Chondrocyte (in vitro differentiated cells): ENCODE results near the gene DUSP10. TPM values are rescaled to one million over a fixed set of nuclear protein-coding genes. Genes with fewer than 3 reads are reported as not detected.

Source experiments
- DNase-seq: peaks from one replicate; pipeline ENCODE4 v3.0.0; 2021; ENCODE audit warnings: mixed read lengths, low spot score
- H3K27ac Mint-ChIP-seq: one replicate; pipeline ENCODE4 v1.8.0; 2021; ENCODE audit warnings: mild to moderate bottlenecking, moderate library complexity, mixed read lengths; ENCODE audit not compliant: unreplicated experiment
- H3K27me3 Mint-ChIP-seq: 2 replicates; pipeline ENCODE4 v1.8.0; 2021; ENCODE audit warnings: low read depth, mixed read lengths
- H3K36me3 Mint-ChIP-seq: 2 replicates; pipeline ENCODE4 v1.8.0; 2021; ENCODE audit warnings: low read depth, mixed read lengths
- H3K4me1 Mint-ChIP-seq: 2 replicates; pipeline ENCODE4 v1.8.0; 2021; ENCODE audit warnings: low read depth, mild to moderate bottlenecking, mixed read lengths
- H3K4me3 Mint-ChIP-seq: one replicate; pipeline ENCODE4 v1.8.0; 2021; ENCODE audit warnings: mild to moderate bottlenecking, moderate library complexity, mixed read lengths; ENCODE audit not compliant: unreplicated experiment
- H3K9me3 Mint-ChIP-seq: 2 replicates; pipeline ENCODE4 v1.8.0; 2021; ENCODE audit warnings: low read depth, mixed read lengths
- total RNA-seq: library from RNA; stranded (reverse); gene quantifications from 3 replicates; pipeline ENCODE4 v1.2.1, GENCODE V29; 2021
- TF ChIP-seq, protein P1 (sequence below): fragments of 200-600 bp; sonication (generic); IDR thresholded peaks from 2 replicates; pipeline ENCODE4 v1.5.0; 2021; ENCODE audit warnings: antibody characterized with exemption, mild to moderate bottlenecking, moderate library complexity

The DUSP10 gene
- total RNA-seq, 1 donor from 2014 or later: 4.1 TPM

DNA sequence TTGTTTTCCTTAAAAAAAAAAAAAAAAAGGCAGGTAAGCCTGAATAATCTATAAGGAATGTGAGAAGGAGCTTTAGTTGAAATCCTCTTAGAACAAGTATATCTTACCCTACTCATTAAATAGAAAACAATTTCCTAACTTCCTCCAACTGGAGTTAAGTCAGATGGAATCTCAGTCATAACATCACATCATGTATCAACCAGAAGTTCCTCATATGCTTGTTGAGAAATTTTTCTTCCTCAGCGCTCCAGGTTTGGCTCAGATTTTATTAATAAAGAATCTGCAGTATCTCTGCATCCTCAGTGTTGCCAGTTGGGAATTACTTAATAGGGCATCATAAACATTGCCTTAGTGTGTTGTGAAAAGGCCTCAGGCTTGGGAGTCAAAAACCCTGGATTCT is 37.6 kb downstream of the DUSP10 start:
- Mint-ChIP-seq H3K27ac (no peak overlapping the region), H3K4me3 (no peak overlapping the region), H3K9me3 (no peaks in the 10 kb centered on the region), H3K36me3 (peaks cover 4% of the 10 kb centered on the region), H3K4me1 (peaks cover 3% of the 10 kb centered on the region), H3K27me3 (no peaks in the 10 kb centered on the region)
- DNase-seq: no peak
- TF ChIP-seq, protein P1, sequence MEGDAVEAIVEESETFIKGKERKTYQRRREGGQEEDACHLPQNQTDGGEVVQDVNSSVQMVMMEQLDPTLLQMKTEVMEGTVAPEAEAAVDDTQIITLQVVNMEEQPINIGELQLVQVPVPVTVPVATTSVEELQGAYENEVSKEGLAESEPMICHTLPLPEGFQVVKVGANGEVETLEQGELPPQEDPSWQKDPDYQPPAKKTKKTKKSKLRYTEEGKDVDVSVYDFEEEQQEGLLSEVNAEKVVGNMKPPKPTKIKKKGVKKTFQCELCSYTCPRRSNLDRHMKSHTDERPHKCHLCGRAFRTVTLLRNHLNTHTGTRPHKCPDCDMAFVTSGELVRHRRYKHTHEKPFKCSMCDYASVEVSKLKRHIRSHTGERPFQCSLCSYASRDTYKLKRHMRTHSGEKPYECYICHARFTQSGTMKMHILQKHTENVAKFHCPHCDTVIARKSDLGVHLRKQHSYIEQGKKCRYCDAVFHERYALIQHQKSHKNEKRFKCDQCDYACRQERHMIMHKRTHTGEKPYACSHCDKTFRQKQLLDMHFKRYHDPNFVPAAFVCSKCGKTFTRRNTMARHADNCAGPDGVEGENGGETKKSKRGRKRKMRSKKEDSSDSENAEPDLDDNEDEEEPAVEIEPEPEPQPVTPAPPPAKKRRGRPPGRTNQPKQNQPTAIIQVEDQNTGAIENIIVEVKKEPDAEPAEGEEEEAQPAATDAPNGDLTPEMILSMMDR: no peak

DNA sequence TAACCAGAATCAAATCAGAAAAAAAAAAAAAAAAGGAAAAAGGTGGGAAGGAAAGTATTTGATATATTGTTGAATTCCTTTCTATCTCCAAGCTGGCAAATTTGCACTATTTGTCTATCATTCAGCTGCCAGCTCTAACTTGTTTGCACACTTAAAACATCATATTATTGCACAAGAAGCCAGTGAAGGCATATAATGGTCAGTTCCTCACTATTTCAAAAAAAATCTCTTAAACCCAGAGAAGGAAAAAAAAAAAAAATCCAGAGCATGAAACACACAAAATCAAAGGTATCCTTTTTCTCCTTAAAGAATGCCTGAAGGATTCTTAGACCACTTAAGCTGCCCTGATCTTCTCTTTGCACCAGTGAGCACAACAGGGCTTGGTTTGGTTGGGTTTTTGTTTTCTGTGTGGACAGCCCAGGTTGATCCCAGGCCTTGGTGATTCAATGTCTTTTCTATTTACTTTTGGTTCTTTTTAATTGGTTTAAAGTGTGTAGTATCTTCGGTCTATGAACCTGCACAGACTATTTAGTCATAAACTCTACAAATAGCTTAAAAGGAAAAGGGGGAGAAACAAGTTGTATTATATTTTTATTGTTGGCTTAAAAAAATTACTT is 40.2 kb downstream of the DUSP10 start:
- H3K9me3 Mint-ChIP-seq: peaks cover 3% of the 10 kb centered on the region
- no peak for DNase-seq
- no peak overlapping the region for H3K27ac Mint-ChIP-seq
- H3K36me3 Mint-ChIP-seq: peaks cover 4% of the 10 kb centered on the region
- TF ChIP-seq, protein P1: no peak
- H3K27me3 Mint-ChIP-seq: no peaks in the 10 kb centered on the region
- peaks cover 3% of the 10 kb centered on the region for H3K4me1 Mint-ChIP-seq
- no peak overlapping the region for H3K4me3 Mint-ChIP-seq

DNA sequence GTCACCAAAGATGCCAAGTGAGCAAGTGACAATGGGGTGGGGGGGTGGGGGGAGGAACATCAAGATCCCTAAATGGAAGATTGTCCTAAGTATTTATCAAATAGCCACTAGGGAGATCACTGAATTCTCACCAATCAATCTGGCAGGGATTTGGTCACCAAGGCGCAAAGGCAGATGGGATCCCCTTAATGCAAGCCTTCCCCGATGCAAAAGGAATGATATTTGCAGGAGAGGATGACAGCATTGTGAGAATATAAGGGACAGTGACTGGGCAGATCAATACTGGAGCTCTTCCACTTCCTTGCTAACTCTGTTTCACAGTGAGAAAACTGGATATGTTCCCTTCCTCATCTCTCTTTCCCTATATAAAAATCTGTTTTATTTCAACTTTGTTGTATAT is 40.9 kb downstream of the DUSP10 start:
- H3K36me3 Mint-ChIP-seq: peaks cover 4% of the 10 kb centered on the region
- peaks cover 3% of the 10 kb centered on the region for H3K9me3 Mint-ChIP-seq
- H3K27ac Mint-ChIP-seq: no peak overlapping the region
- DNase-seq: no peak
- H3K27me3 Mint-ChIP-seq: no peaks in the 10 kb centered on the region
- TF ChIP-seq, protein P1: no peak
- H3K4me1 Mint-ChIP-seq: peaks cover 3% of the 10 kb centered on the region
- H3K4me3 Mint-ChIP-seq: no peak overlapping the region

DNA sequence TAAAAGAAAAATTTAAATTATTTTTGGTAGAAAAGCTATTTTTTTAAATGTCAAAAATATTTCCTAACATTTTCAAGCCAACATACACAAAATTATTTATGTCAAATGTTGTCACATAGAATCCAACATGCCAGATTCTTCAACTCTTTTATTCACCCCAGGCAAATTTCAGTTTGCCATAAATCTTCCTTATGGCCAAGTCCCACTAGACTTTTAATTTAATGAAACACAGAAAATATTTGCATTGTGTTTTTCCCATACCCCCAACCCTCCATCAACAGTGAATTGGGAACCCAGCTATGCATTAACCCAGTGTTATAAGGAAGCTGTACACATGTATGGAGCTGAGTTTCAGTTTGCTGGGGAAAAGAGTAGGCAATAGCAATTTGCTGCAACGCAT is 41.4 kb downstream of the DUSP10 start:
- no peak for DNase-seq
- Mint-ChIP-seq H3K4me3 (no peak overlapping the region), H3K4me1 (peaks cover 3% of the 10 kb centered on the region), H3K27me3 (no peaks in the 10 kb centered on the region), H3K36me3 (peaks cover 4% of the 10 kb centered on the region), H3K27ac (no peak overlapping the region), H3K9me3 (peaks cover 3% of the 10 kb centered on the region)
- TF ChIP-seq, protein P1: no peak

DNA sequence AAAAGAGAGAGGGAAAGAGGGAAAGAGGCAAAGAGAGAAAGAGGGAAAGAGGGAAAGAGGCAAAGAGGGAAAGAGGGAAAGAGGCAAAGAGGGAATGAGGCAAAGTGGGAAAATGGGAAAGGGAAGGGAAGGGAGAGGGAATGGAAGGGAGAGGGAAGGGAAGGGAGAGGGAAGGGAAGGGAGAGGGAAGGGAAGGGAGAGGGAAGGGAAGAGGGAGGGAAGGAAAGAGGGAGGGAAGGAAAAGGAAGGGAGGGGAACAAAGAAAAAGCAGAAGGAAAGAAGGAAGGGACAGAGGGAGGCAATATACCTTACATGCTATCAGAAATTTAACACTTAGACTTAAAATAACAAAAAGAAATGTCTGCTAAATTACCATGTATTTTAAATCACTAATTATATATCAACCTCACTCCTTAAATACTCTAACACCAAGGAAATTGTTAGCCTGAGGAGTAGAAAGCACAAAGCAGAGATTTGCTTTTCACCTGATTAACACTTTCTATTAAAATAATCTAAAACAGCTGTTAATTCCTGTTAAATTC is 41.8 kb downstream of the DUSP10 start:
- H3K27ac Mint-ChIP-seq: no peak overlapping the region
- H3K4me1 Mint-ChIP-seq: peaks cover 3% of the 10 kb centered on the region
- H3K9me3 Mint-ChIP-seq: peaks cover 3% of the 10 kb centered on the region
- H3K27me3 Mint-ChIP-seq: no peaks in the 10 kb centered on the region
- TF ChIP-seq, protein P1: no peak
- peaks cover 4% of the 10 kb centered on the region for H3K36me3 Mint-ChIP-seq
- no peak overlapping the region for H3K4me3 Mint-ChIP-seq
- no peak for DNase-seq
